OCI-LY1 (cell line): ENCODE data around the gene UBE2C.

ENCODE experiments used
- H2AFZ ChIP-seq: fragments of 200-600 bp; sonication (generic), shearing (Covaris generic); 2 replicates; pipeline ENCODE4 v1.6.0; 2014; ENCODE audit warnings: antibody characterized with exemption, mild to moderate bottlenecking, low read length
- H3F3A ChIP-seq: fragments of 200-600 bp; sonication (generic), shearing (Covaris generic); 2 replicates; pipeline ENCODE4 v1.6.0; 2014; ENCODE audit warnings: mild to moderate bottlenecking, antibody characterized with exemption, low read length, moderate library complexity; ENCODE audit not compliant: insufficient read depth
- H3K27ac ChIP-seq: fragments of 200-600 bp; sonication (generic); 2 replicates; pipeline ENCODE4 v1.5.1; 2014; ENCODE audit warnings: low read length, mixed run types, mild to moderate bottlenecking, low read depth; ENCODE audit not compliant: poor library complexity, severe bottlenecking
- H3K27me3 ChIP-seq: fragments of 200-600 bp; sonication (generic); 2 replicates; pipeline ENCODE4 v1.6.0; 2014; ENCODE audit warnings: antibody characterized with exemption, mild to moderate bottlenecking, low read length, moderate library complexity; ENCODE audit not compliant: insufficient read depth
- H3K36me3 ChIP-seq: fragments of 200-600 bp; sonication (generic); 2 replicates; pipeline ENCODE4 v1.6.1; 2014; ENCODE audit warnings: mild to moderate bottlenecking, antibody characterized with exemption, low read length, moderate library complexity, mixed read lengths; ENCODE audit not compliant: insufficient read depth
- H3K4me1 ChIP-seq: fragments of 200-600 bp; sonication (generic); 2 replicates; pipeline ENCODE4 v1.5.1; 2014; ENCODE audit warnings: mild to moderate bottlenecking, low read length, moderate library complexity; ENCODE audit not compliant: insufficient read depth, severe bottlenecking
- H3K4me2 ChIP-seq: fragments of 200-600 bp; sonication (generic), shearing (Covaris generic); 2 replicates; pipeline ENCODE4 v1.6.1; 2014; ENCODE audit warnings: low read length
- H3K4me3 ChIP-seq: fragments of 200-600 bp; sonication (generic); 2 replicates; pipeline ENCODE4 v1.5.1; 2014; ENCODE audit warnings: low read length, low read depth, mild to moderate bottlenecking, mixed read lengths; ENCODE audit not compliant: poor library complexity, severe bottlenecking
- H3K79me2 ChIP-seq: fragments of 200-600 bp; shearing (Covaris generic); 2 replicates; pipeline ENCODE4 v1.6.1; 2016; ENCODE audit warnings: mixed run types, low read length, mixed read lengths; ENCODE audit not compliant: insufficient read depth
- H3K9ac ChIP-seq: fragments of 200-600 bp; sonication (generic), shearing (Covaris generic); 2 replicates; pipeline ENCODE4 v1.6.1; 2014; ENCODE audit warnings: mild to moderate bottlenecking, low read length, mixed read lengths
- H3K9me2 ChIP-seq: fragments of 200-600 bp; sonication (generic), shearing (Covaris generic); 2 replicates; pipeline ENCODE4 v1.6.1; 2014; ENCODE audit warnings: low read depth, mild to moderate bottlenecking, low read length, mixed read lengths
- H3K9me3 ChIP-seq: fragments of 200-600 bp; shearing (Covaris generic); 2 replicates; pipeline ENCODE4 v1.6.1; 2014; ENCODE audit warnings: low read length, mixed read lengths
- H4K20me1 ChIP-seq: fragments of 200-600 bp; sonication (generic), shearing (Covaris generic); 2 replicates; pipeline ENCODE4 v1.6.0; 2016; ENCODE audit warnings: mild to moderate bottlenecking, low read length; ENCODE audit not compliant: insufficient read depth
- CTCF ChIP-seq: fragments of 200-600 bp; sonication (generic), shearing (Covaris generic); IDR thresholded peaks from 2 replicates; pipeline ENCODE4 v1.5.1; 2017; ENCODE audit warnings: mild to moderate bottlenecking, antibody characterized with exemption, low read length, moderate library complexity, mixed read lengths
- EZH2 ChIP-seq: fragments of 200-600 bp; sonication (generic), shearing (Covaris generic); IDR thresholded peaks from 2 replicates; pipeline ENCODE4 v1.8.0; 2017; ENCODE audit warnings: borderline replicate concordance, mixed run types, mild to moderate bottlenecking, antibody characterized with exemption, low read length, moderate library complexity, mixed read lengths

The UBE2C gene

DNA sequence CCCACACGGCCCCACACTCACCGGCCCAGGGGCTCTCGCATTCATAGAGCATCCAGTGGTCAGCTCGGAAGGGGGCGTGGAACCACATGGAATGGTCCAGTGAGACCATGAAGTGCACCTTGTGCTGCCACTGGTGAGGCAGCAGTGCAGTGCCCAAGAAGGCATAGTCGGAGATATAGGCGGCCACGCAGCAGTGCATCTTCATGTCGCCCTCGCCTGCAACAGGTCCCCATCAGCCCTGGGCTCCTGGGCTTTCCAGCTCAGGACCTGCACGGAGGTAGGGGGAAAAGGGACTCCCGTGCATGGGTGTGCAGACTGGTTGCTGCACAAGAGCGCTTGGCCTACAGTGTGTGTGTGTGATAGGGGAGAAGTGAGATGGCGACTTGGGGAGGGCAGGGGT is 31.1 kb downstream of the UBE2C start:
- Histone ChIP-seq H2AFZ (no peak overlapping the region), H3K36me3 (peaks cover 43% of the 10 kb centered on the region)

DNA sequence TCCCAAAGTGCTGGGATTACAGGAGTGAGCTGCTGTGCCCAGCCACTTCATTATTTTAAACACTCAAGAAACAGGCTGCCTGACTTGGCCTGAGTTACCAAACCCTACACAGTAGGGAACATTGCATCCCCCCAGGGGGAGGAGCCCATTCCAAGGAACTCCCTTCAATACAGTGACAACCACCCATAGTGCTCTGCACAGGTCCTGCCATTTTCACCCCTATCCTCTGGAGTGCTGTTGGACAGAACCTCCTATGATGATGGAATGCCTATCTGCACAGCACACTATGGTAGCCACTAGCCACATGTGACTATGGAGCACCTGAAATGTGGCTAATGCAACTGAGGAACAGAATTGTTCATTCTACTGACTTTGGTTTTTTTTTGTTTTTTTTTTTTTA is 33.0 kb downstream of the UBE2C start:
- no peak for TF ChIP-seq CTCF
- no peak for TF ChIP-seq EZH2
- Histone ChIP-seq H3K9me2 (no peaks in the 10 kb centered on the region), H3K4me1 (peaks cover 10% of the 10 kb centered on the region), H3K4me2 (no peak overlapping the region), H3K9me3 (no peaks in the 10 kb centered on the region), H2AFZ (no peak overlapping the region), H3K79me2 (no peaks in the 10 kb centered on the region), H3K9ac (no peak overlapping the region), H4K20me1 (no peaks in the 10 kb centered on the region), H3K27ac (no peak overlapping the region), H3K36me3 (peaks cover 43% of the 10 kb centered on the region), H3K27me3 (no peaks in the 10 kb centered on the region), H3K4me3 (no peak overlapping the region), H3F3A (no peaks in the 10 kb centered on the region)

More for the DNA sequence above, 31.1 kb downstream of the UBE2C start:
- H3K4me3 ChIP-seq, result no peak overlapping the region
- TF ChIP-seq EZH2, result no peak
- no peak for TF ChIP-seq CTCF
- H4K20me1 ChIP-seq, result no peaks in the 10 kb centered on the region
- no peaks in the 10 kb centered on the region for H3K79me2 ChIP-seq
- H3F3A ChIP-seq, result no peaks in the 10 kb centered on the region
- no peaks in the 10 kb centered on the region for H3K9me2 ChIP-seq
- no peaks in the 10 kb centered on the region for H3K9me3 ChIP-seq
- H3K27me3 ChIP-seq, result no peaks in the 10 kb centered on the region
- H3K9ac ChIP-seq, result no peak overlapping the region
- H3K4me1 ChIP-seq, result peaks cover 10% of the 10 kb centered on the region
- no peak overlapping the region for H3K27ac ChIP-seq
- no peak overlapping the region for H3K4me2 ChIP-seq

GRCh38 chr20:45848421-45848820 is 36.0 kb downstream of the UBE2C start:
- no peaks in the 10 kb centered on the region for H3K4me1 ChIP-seq
- H3K9ac ChIP-seq, result no peak overlapping the region
- TF ChIP-seq CTCF (no peak), EZH2 (no peak)
- no peak overlapping the region for H3K4me3 ChIP-seq
- H4K20me1 ChIP-seq, result no peaks in the 10 kb centered on the region
- no peaks in the 10 kb centered on the region for H3K9me2 ChIP-seq
- no peaks in the 10 kb centered on the region for H3K79me2 ChIP-seq
- no peaks in the 10 kb centered on the region for H3K27me3 ChIP-seq
- H3K36me3 ChIP-seq, result peaks cover 41% of the 10 kb centered on the region
- no peaks in the 10 kb centered on the region for H3K9me3 ChIP-seq
- no peak overlapping the region for H2AFZ ChIP-seq
- H3K4me2 ChIP-seq, result no peak overlapping the region
- no peak overlapping the region for H3K27ac ChIP-seq
- H3F3A ChIP-seq, result no peaks in the 10 kb centered on the region
